ENCODE results near the gene SLC16A12.

GRCh38 chr10:89465196-89465595, 70.2 kb downstream of the SLC16A12 start:
- no peak for TF ChIP-seq MAX (IDR thresholded peaks at IDR 0.05)
- no peak for TF ChIP-seq HMGXB4 (CRISPR knock-in tag; IDR thresholded peaks at IDR 0.05; ENCODE audit: borderline replicate concordance in 1 of 2, low read depth in 1 of 2)
- no peak for TF ChIP-seq USF2 (IDR thresholded peaks at IDR 0.05; ENCODE audit: low read depth, low read length)
- TF ChIP-seq USF2 (CRISPR knock-in tag; IDR thresholded peaks at IDR 0.05; ENCODE audit: borderline replicate concordance) = no peak
- TF ChIP-seq ZBTB8A (CRISPR knock-in tag; IDR thresholded peaks at IDR 0.05; ENCODE audit: borderline replicate concordance, low read depth) = no peak
- TF ChIP-seq BRCA1 (CRISPR knock-in tag; IDR thresholded peaks at IDR 0.05) = no peak
- TF ChIP-seq ZBTB49 (CRISPR knock-in tag; IDR thresholded peaks at IDR 0.05; ENCODE audit: borderline replicate concordance) = no peak
